Loucy (cell line): ENCODE results near the gene TNK1.

ENCODE experiments used
- H2AFZ ChIP-seq: fragments of 200-600 bp; sonication (generic); 2 replicates; pipeline ENCODE4 v1.6.0; 2016; ENCODE audit warnings: antibody characterized with exemption, mild to moderate bottlenecking, low read length, moderate library complexity
- H3F3A ChIP-seq: fragments of 200-600 bp; 2 replicates; pipeline ENCODE4 v1.6.0; 2016; ENCODE audit warnings: antibody characterized with exemption, low read depth, mild to moderate bottlenecking
- H3K27me3 ChIP-seq: fragments of 200-600 bp; sonication (generic); 2 replicates; pipeline ENCODE4 v1.6.1; 2014; ENCODE audit warnings: low read length, mild to moderate bottlenecking; ENCODE audit not compliant: insufficient read depth, poor library complexity, severe bottlenecking
- H3K36me3 ChIP-seq: fragments of 200-600 bp; sonication (generic); 2 replicates; pipeline ENCODE4 v1.6.1; 2016; ENCODE audit warnings: low read length; ENCODE audit not compliant: insufficient read depth
- H3K4me1 ChIP-seq: fragments of 200-600 bp; sonication (generic); 2 replicates; pipeline ENCODE4 v1.5.1; 2014; ENCODE audit warnings: low read length, mild to moderate bottlenecking; ENCODE audit not compliant: insufficient read depth, poor library complexity, severe bottlenecking
- H3K4me2 ChIP-seq: fragments of 200-600 bp; sonication (generic); 2 replicates; pipeline ENCODE4 v1.6.0; 2014; ENCODE audit warnings: antibody characterized with exemption, low read length, low read depth, mild to moderate bottlenecking; ENCODE audit not compliant: poor library complexity, severe bottlenecking
- H3K4me3 ChIP-seq: fragments of 200-600 bp; sonication (generic); 2 replicates; pipeline ENCODE4 v1.5.1; 2014; ENCODE audit warnings: low read length, mild to moderate bottlenecking, mixed read lengths; ENCODE audit not compliant: poor library complexity, severe bottlenecking
- H3K79me2 ChIP-seq: fragments of 200-600 bp; sonication (generic); 2 replicates; pipeline ENCODE4 v1.6.1; 2014; ENCODE audit warnings: low read length; ENCODE audit not compliant: insufficient read depth
- H3K9ac ChIP-seq: fragments of 200-600 bp; sonication (generic); 2 replicates; pipeline ENCODE4 v1.6.0; 2014; ENCODE audit warnings: mild to moderate bottlenecking, low read depth, low read length, moderate library complexity; ENCODE audit not compliant: poor library complexity, severe bottlenecking
- H3K9me2 ChIP-seq: fragments of 200-600 bp; sonication (generic); replicated peaks from 2 replicates; pipeline ENCODE4 v1.6.1; 2016; ENCODE audit warnings: low read depth, low read length, mixed read lengths
- H3K9me3 ChIP-seq: fragments of 200-600 bp; sonication (generic); 2 replicates; pipeline ENCODE4 v1.6.1; 2014; ENCODE audit warnings: mild to moderate bottlenecking, antibody characterized with exemption, low read length, low read depth; ENCODE audit not compliant: insufficient read depth
- H4K20me1 ChIP-seq: fragments of 200-600 bp; sonication (generic); 2 replicates; pipeline ENCODE4 v1.6.0; 2014; ENCODE audit warnings: antibody characterized with exemption, low read length, mild to moderate bottlenecking; ENCODE audit not compliant: insufficient read depth, poor library complexity, severe bottlenecking
- EZH2phosphoT487 ChIP-seq: fragments of 200-600 bp; IDR thresholded peaks from 2 replicates; pipeline ENCODE4 v1.6.1; 2018; ENCODE audit warnings: antibody characterized with exemption, mild to moderate bottlenecking, moderate library complexity, borderline replicate concordance
- TF ChIP-seq, protein P1 (sequence below): fragments of 200-600 bp; sonication (generic); conservative IDR thresholded peaks from 2 replicates; pipeline ENCODE4 v1.5.1; 2014; ENCODE audit warnings: mild to moderate bottlenecking, antibody characterized with exemption, low read length

Gene TNK1

DNA sequence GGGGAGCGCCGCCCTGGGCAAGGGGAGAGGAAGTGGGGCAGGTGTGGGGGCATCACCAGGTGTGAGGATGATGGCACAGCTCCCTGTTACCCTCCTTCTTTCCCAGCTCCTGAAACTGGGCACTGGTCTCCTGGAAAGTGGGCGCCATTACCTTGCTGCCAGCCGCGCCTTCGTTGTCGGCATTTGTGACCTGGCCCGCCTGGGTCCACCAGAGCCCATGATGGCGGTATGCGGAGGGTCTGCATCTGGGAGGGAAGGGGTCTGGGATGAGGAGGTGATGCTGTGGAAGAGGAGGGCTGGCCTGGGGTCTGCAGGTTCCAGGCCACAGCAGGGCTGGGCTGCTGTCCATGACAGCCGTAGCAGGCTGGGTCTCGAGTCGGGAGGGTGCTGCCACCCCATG, 39.0 kb upstream of the TNK1 start:
- Histone ChIP-seq H3F3A (no peaks in the 10 kb centered on the region), H3K9me2 (no peaks in the 10 kb centered on the region), H3K4me1 (peaks cover 22% of the 10 kb centered on the region), H4K20me1 (peaks cover 53% of the 10 kb centered on the region), H3K4me2 (no peak overlapping the region), H3K9me3 (no peaks in the 10 kb centered on the region), H2AFZ (no peak overlapping the region), H3K9ac (no peak overlapping the region), H3K36me3 (peaks cover 27% of the 10 kb centered on the region; the same call in 1 of the 2 replicates), H3K4me3 (no peak overlapping the region), H3K79me2 (peaks cover 52% of the 10 kb centered on the region), H3K27me3 (no peaks in the 10 kb centered on the region)
- TF ChIP-seq EZH2phosphoT487: no peak
- TF ChIP-seq, protein P1, sequence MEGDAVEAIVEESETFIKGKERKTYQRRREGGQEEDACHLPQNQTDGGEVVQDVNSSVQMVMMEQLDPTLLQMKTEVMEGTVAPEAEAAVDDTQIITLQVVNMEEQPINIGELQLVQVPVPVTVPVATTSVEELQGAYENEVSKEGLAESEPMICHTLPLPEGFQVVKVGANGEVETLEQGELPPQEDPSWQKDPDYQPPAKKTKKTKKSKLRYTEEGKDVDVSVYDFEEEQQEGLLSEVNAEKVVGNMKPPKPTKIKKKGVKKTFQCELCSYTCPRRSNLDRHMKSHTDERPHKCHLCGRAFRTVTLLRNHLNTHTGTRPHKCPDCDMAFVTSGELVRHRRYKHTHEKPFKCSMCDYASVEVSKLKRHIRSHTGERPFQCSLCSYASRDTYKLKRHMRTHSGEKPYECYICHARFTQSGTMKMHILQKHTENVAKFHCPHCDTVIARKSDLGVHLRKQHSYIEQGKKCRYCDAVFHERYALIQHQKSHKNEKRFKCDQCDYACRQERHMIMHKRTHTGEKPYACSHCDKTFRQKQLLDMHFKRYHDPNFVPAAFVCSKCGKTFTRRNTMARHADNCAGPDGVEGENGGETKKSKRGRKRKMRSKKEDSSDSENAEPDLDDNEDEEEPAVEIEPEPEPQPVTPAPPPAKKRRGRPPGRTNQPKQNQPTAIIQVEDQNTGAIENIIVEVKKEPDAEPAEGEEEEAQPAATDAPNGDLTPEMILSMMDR: no peak

DNA sequence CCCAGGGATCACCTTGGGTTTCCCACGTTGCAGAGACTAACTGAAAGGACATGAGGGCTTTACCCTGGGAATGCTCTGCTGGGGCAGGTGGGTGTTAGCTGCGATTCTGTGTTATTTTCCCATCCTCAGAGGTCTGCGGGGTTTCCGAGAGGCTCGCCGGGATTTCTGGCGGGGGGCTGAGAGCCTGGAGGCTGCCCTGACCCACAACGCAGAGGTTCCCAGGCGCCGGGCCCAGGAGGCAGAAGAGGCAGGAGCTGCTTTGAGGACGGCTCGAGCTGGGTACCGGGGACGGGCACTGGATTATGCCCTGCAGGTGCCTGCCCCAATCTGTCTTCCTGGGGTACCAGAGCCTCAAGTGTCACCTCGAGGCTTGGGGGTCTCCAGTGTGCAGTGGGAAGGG, 37.6 kb upstream of the TNK1 start:
- H3K4me3 ChIP-seq: no peak overlapping the region
- H4K20me1 ChIP-seq: peaks cover 50% of the 10 kb centered on the region
- peaks cover 38% of the 10 kb centered on the region; the same call in 1 of the 2 replicates for H3K36me3 ChIP-seq
- no peak overlapping the region for H3K9ac ChIP-seq
- TF ChIP-seq, protein P1: no peak
- TF ChIP-seq EZH2phosphoT487: no peak
- H3K79me2 ChIP-seq: peaks cover 38% of the 10 kb centered on the region
- H3K9me2 ChIP-seq: no peaks in the 10 kb centered on the region
- no peak overlapping the region for H3K4me2 ChIP-seq
- H3K4me1 ChIP-seq: peaks cover 13% of the 10 kb centered on the region
- H3F3A ChIP-seq: no peaks in the 10 kb centered on the region
- H2AFZ ChIP-seq: no peak overlapping the region
- H3K9me3 ChIP-seq: no peaks in the 10 kb centered on the region
- no peaks in the 10 kb centered on the region for H3K27me3 ChIP-seq

DNA sequence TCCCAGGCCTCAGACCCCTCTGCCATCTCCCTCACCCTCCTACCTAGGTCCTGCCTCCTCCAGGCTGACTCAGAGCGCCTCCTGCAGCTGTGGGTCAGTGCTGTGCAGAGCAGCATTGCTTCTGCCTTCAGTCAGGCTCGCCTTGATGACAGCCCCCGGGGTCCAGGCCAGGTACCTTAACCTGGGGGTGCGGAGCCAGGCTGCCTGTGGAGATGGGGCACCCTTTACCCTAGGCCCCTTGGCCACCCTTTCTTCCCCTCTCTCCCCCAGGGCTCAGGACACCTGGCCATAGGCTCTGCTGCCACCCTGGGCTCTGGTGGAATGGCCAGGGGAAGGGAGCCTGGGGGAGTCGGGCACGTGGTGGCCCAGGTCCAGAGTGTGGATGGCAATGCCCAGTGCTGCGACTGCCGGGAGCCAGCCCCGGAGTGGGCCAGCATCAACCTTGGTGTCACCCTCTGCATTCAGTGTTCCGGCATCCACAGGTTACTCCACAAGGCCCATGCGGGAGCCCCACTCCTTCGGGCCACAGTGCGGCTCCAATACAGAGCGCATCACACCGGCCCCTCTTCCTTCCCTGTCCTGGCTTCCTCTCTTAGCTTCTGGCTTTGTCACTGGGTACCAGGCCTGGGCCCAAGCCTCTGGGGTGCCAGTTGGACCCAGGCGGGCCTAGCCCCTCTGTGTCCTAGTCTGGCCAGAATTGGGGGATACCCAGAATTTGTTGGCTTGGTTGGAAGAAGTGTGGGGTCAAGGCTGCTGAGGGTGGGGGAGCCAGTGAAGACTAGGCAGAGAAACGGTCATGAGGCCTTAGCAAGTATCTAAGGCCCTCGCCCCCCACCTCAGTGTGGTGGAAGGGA, 33.9 kb upstream of the TNK1 start:
- H3K9ac ChIP-seq: no peak overlapping the region
- H4K20me1 ChIP-seq: peaks cover 17% of the 10 kb centered on the region
- no peaks in the 10 kb centered on the region for H3K4me1 ChIP-seq
- H3K79me2 ChIP-seq: peaks cover 3% of the 10 kb centered on the region; the same call in 1 of the 2 replicates
- no peaks in the 10 kb centered on the region for H3F3A ChIP-seq
- H3K36me3 ChIP-seq: peaks cover 34% of the 10 kb centered on the region; the same call in 1 of the 2 replicates
- H3K9me3 ChIP-seq: no peaks in the 10 kb centered on the region
- H2AFZ ChIP-seq: no peak overlapping the region
- no peaks in the 10 kb centered on the region for H3K27me3 ChIP-seq
- no peak overlapping the region for H3K4me3 ChIP-seq
- no peaks in the 10 kb centered on the region for H3K9me2 ChIP-seq
- no peak for TF ChIP-seq EZH2phosphoT487
- TF ChIP-seq, protein P1: no peak
- no peak overlapping the region for H3K4me2 ChIP-seq
